Measurements from ENCODE around the gene C10orf95.

GRCh38 chr10:102497545-102497944 is 46.2 kb upstream of the C10orf95 start:
- TF ChIP-seq HNRNPUL1 (IDR thresholded peaks at IDR 0.05; ENCODE audit: low read depth, low read length) (no peak), ARNT (IDR thresholded peaks at IDR 0.05) (no peak)
